HG02973 (cell line): ENCODE measurements around the gene METTL22.

Source experiments
- ATAC-seq: cut with Tn5 transposase; IDR thresholded peaks from one replicate; pipeline ENCODE4 v1.9.1; 2021; ENCODE audit warnings: moderate library complexity; ENCODE audit not compliant: unreplicated experiment

METTL22 gene

GRCh38 chr16:8591451-8591850 is 30.0 kb upstream of the METTL22 start:
- no peak for ATAC-seq

- ATAC-seq, result no peak
Observed at GRCh38 chr16:8594149-8594666, 27.3 kb upstream of the METTL22 start.

- ATAC-seq, result no peak
Observed at GRCh38 chr16:8595783-8596182, 25.7 kb upstream of the METTL22 start.

DNA sequence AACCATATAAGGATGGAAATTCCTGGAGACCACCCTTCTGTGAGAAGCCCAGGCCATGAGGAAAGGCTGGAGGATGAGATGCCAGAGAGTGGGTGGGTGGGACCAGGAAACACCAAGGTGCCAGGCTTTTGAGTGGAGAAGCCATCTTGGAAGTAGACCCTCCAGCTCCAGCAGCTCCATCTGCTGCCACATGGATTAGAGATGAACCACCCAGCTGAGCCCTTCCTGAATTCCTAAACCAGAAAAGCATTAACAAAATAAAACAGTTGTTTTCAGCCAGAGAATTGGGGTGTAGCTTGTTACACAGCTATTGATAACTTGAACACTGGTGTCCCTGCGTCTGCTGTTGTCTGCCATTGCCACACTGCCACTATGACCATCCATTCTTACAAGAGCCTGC is 24.9 kb upstream of the METTL22 start:
- ATAC-seq, result no peak

DNA sequence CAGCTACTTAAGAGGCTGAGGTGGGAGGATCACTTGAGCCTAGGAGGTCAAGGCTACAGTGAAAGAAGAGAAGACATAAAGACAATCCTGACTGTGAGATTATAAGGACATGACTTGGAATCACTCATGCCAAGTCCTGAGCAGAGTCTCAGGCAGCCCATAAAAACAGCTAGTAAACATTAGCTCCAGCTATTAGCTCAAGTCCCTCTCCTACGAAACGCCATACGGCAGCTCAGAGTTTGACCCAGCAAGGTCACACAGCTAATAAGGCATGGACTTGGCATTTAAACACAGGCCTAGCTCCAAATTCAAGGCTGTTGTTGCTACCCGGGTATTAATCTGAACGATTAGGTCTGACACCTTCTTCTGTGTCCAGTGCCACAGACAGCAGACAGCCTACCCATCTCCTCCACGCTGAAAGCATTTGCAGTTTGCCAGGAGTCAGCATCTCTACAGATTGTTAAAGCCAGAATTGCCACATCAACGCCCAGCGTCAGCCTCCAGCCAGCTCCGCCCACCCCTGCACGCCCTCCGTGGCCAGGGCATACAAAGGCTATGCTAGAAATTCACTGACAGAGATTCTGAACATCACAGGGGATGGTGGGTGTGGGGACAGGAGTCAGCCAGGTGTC is 21.2 kb upstream of the METTL22 start:
- no peak for ATAC-seq

DNA sequence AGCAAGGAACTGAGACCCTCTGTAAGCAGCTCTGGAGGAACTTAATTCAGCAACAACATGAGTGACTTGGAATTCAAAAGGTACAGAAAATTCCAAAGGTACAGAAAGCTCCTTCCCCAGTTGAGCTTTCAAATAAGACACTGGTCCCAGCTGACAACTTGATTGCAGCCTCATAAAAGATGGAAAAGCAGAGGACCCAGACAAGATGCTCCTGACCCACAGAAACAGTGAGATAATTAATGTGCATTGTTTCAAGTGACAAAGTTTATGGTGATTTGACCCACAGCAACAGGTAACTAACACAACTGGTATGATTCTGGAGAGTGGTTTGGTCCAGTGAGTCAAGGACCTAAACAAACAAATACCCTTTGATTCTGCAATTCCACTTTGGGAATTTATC is 15.9 kb upstream of the METTL22 start:
- ATAC-seq, result no peak

DNA sequence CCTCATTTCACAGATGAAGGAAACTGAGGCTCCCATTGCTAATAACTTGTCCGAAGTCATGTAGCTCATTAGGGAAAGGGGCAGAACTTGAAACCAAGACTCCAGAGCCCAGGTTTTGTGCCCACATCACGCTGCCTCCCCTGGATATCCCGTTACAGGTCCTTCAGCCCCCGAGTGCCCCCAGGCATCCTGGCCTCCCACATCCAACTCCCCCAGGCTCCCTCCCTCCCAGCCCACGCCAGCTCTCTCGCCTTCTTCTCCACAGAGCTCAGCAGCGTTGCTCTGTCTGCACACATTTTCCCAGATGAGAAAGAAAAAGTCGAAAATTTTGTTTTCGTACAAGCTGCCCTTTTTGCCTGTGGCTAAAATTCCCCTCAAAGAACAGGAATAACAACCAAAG is 14.3 kb upstream of the METTL22 start:
- ATAC-seq, result no peak

DNA sequence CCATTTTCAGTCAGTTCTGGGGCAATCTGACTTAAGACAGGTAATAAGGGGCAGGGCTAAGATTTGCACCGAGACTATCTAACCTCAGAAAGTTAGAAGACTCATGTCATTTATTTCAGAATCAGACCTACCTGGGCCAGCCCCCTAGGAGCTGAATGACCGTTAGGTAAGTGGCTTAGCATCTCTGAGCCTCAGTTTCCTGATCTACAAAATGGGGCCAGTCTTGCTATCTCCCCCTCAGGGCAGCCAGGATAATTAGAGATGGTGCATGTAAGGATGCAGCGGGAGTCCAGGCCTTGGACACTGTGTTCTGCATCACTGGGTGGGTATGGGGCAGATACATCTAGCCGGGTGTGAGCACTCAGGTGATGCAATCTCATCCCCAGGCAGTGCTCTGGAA is 10.4 kb upstream of the METTL22 start:
- no peak for ATAC-seq

- ATAC-seq, result no peak
Observed at GRCh38 chr16:8611886-8612600, 9.5 kb upstream of the METTL22 start.

DNA sequence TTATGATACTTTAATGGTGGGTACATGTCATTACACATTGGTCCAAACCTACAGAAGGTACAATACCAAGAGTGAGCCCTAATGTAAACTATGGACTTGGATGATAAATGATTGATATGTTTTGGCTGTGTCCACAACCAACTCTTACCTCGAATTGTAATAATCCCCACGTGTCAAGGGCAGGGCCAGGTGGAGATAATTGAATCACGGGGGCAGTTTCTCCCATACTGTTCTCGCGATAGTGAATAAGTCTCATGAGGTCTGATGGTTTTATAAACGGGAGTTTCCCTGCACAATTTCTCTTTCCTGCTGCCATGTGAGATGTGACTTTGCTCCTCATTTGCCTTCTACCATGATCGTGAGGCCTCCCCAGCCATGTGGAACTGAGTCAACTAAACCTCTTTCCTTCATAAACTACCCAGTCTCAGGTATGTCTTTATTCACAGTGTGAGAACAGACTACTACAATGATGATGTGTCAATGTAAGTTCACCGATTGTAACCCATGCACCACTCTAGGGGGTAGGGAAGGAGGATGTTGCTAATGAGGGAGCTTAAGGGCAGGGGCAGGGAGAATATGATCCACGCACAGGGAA is 7.0 kb upstream of the METTL22 start:
- no peak for ATAC-seq

DNA sequence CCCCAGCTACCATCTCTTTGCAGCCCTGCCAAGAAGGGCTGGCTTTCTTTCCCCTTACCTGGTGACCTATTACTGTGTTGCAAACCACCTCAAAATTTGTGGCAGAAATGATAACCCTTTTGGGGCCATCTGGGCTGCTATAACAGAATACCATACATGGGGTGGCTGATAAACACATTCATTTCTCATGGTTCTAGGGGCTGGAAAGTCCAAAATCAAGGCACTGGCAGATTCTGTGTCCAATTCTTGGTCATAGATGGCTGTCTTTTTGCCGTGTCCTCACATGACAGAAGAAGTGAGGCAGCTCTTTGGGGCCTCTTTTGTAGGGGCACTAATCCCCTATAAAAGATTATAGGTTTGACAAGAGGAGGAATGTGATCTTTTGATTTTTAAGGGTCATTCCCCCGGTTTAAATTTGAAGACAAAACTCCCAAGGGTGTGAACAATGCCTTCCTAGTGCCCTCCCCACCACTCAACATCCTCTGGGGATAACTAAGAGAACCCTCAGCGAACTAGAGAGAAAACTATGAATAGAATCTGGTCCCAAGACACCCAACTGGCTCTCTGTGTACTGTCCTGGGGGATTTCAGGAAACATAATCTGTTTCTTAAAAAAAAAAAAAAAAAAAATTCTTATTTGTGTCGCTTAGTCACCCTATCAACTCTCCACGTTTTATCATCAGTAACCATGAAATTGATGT is 1.7 kb upstream of the METTL22 start:
- ATAC-seq, result no peak

GRCh38 chr16:8620535-8620934 is 963 bp upstream of the METTL22 start:
- ATAC-seq, result no peak

DNA sequence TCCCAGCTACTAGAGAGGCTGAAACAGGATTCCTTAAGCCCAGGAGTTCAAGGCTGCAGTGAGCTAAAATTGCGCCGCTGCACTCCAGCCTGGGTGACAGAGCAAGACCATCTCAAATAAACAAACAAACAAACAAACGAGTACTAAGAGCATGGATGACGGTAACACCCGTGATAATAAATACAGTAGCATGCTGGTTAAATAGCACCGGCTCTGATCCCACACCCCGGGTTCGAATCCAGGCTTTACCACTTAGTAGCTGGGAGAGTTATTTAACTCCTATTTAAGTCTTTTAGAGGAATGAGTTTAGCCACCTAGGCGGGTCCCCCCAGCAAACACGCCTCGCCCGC is 301 bp upstream of the METTL22 start:
- ATAC-seq, result no peak

DNA sequence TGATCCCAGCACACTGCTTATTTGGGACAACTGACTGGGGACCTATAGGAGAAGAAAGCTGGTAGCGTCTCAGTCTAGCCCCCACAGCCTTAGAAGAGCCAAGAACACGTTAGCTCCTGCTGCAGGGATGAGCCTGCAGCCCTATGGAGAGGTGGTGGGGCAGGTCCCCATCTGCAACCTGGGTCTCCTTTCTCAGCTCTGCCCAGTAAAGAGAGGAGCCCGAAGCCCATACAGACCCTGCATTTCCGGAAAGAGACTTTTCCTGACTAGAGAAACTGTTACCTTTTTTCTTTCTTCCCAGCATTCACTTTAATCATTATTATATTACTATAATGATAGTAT is 788 bp downstream of the METTL22 start:
- no peak for ATAC-seq

GRCh38 chr16:8623634-8624033 is 2.1 kb downstream of the METTL22 start:
- no peak for ATAC-seq

- ATAC-seq, result no peak
Observed at GRCh38 chr16:8625491-8626087, 4.1 kb downstream of the METTL22 start.

DNA sequence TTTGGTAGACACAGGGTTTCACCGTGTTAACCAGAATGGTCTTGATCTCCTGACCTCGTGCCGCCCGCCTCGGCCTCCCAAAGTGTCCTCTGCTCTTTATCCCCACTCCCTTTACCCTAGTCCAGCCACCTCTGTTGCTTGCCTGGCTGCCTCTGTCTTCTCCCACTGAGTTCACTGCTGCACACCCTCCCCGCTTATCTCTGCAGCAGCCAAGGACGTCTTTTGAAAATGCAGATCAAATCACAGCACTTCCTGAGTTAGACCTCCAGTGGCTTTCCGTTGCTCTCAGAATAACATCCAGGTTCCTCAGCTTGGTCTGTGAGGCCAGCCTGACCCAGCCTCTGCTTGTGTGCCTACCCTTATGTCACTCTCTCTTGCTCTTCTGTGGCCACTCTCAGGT is 5.4 kb downstream of the METTL22 start:
- no peak for ATAC-seq

GRCh38 chr16:8627456-8627855 is 6.0 kb downstream of the METTL22 start:
- ATAC-seq, result no peak

DNA sequence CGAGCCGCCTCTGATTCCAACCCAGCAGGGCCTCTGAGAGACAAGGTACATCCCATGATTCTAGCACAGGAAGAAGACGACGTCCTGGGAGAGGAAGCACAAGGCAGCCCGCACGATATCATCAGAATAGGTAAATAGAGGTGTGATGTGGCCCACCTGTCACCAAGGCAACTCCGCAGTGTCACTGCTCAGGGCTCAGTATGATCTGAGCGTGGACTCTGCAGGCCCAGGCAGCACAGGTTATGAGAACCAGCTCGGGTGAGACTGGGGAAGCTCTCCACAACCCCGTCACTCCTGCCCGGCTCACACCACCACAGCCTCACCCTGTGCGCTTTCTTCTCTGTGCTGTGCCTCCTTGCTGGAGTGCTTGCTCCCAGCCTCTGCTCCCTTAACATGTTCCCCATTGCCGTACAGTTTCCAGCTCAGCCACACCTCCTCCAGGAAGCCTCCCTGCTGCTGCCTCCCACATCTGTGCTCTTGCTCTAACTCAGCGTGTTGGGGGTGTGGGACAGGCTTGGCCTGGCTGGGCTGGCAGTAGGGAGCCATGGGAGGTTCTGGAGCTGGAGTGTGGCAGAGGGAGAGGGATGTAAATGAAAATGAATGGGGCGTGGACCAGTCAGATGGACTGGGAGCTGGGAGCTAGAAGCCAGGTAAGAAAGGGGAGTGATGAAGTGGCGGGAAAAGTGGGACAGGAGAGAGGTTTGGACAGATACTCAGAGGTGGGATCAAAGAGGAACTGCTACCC is 7.7 kb downstream of the METTL22 start:
- ATAC-seq, result no peak

DNA sequence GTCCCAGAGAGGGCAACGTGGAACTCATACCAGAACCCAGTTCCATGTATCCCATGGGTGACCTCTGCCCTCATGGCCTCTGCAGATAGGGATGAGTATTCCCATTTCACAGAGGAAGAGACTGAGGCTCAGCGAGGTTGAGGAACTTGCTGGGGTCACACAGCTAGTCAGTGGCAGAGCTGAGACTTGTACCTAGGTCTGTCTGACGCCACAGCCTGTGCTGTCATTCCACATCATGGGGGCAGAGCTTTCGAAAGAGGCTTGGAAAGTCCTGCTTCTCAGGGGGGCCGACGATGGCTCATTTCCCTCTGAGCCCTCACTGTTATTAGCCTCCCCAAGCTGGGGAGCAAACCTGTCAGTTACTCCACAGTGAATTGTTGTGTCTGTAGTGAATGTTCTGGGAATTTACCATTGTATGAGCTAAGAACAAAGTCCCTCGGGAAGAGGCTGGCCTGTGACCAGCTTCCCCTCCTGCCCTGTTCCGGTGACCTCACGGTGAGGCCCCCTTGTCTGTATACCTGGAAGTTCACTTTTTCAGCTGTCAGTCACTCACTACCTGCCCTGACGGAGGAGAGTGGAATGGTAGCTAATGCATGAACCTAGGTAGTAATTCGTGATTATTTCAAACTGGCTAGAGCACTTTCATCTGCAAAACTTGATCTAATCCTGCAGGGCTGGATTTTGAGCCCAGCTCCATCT is 8.9 kb downstream of the METTL22 start:
- no peak for ATAC-seq
